MM.1S (cell line): ENCODE data around the gene RPS21.

Experiments used
- DNase-seq: peaks from one replicate; pipeline ENCODE4 v3.0.0-alpha.2; 2015
- H2AFZ ChIP-seq: fragments of 300-600 bp; sonication (generic); 2 replicates; pipeline ENCODE4 v1.6.0; 2016; ENCODE audit warnings: antibody characterized with exemption, low read length
- H3F3A ChIP-seq: fragments of 300-600 bp; sonication (generic); 2 replicates; pipeline ENCODE4 v1.6.1; 2016; ENCODE audit warnings: mild to moderate bottlenecking, antibody characterized with exemption, low read length, moderate library complexity, mixed read lengths; ENCODE audit not compliant: insufficient read depth
- H3K27ac ChIP-seq: fragments of 300-600 bp; sonication (generic); 2 replicates; pipeline ENCODE4 v1.5.1; 2016; ENCODE audit warnings: mild to moderate bottlenecking, low read length
- H3K27me3 ChIP-seq: fragments of 300-600 bp; sonication (generic); replicated peaks from 2 replicates; pipeline ENCODE4 v1.6.0; 2016; ENCODE audit warnings: low read length; ENCODE audit not compliant: insufficient read depth
- H3K36me3 ChIP-seq: fragments of 300-600 bp; sonication (generic); replicated peaks from 2 replicates; pipeline ENCODE4 v1.6.1; 2016; ENCODE audit warnings: mild to moderate bottlenecking, low read length, mixed read lengths; ENCODE audit not compliant: insufficient read depth
- H3K4me1 ChIP-seq: fragments of 300-600 bp; sonication (generic); 2 replicates; pipeline ENCODE4 v1.6.1; 2016; ENCODE audit warnings: low read length, mixed read lengths
- H3K4me2 ChIP-seq: fragments of 300-600 bp; sonication (generic); 2 replicates; pipeline ENCODE4 v1.6.0; 2016; ENCODE audit warnings: low read depth, low read length
- H3K4me3 ChIP-seq: fragments of 300-600 bp; sonication (generic); 2 replicates; pipeline ENCODE4 v1.5.1; 2016; ENCODE audit warnings: low read length, mixed read lengths
- H3K79me2 ChIP-seq: fragments of 300-600 bp; sonication (generic); 2 replicates; pipeline ENCODE4 v1.6.1; 2016; ENCODE audit warnings: mixed run types, low read length, mixed read lengths
- H3K9ac ChIP-seq: fragments of 300-600 bp; sonication (generic); 2 replicates; pipeline ENCODE4 v1.6.1; 2016; ENCODE audit warnings: low read length, mixed read lengths
- H3K9me2 ChIP-seq: fragments of 300-600 bp; sonication (generic); replicated peaks from 2 replicates; pipeline ENCODE4 v1.6.1; 2016; ENCODE audit warnings: mild to moderate bottlenecking, low read length, mixed read lengths; ENCODE audit not compliant: insufficient read depth
- H3K9me3 ChIP-seq: fragments of 300-600 bp; sonication (generic); replicated peaks from 2 replicates; pipeline ENCODE4 v1.6.1; 2016; ENCODE audit warnings: mild to moderate bottlenecking, low read length, mixed read lengths; ENCODE audit not compliant: insufficient read depth
- H4K20me1 ChIP-seq: fragments of 300-600 bp; sonication (generic); 2 replicates; pipeline ENCODE4 v1.6.1; 2016; ENCODE audit warnings: mild to moderate bottlenecking, low read length, moderate library complexity, mixed read lengths; ENCODE audit not compliant: insufficient read depth
- CTCF ChIP-seq: fragments of 300-600 bp; sonication (generic); IDR thresholded peaks from 2 replicates; pipeline ENCODE4 v1.5.1; 2016; ENCODE audit warnings: antibody characterized with exemption, low read length, mixed read lengths
- EZH2 ChIP-seq: fragments of 300-600 bp; sonication (generic); optimal IDR thresholded peaks from 2 replicates; pipeline ENCODE3; 2017; ENCODE audit warnings: low read depth, mild to moderate bottlenecking, antibody characterized with exemption, low read length, mixed read lengths
- EZH2phosphoT487 ChIP-seq: fragments of 300-600 bp; sonication (generic); IDR thresholded peaks from 2 replicates; pipeline ENCODE4 v1.6.1; 2018; ENCODE audit warnings: antibody characterized with exemption, low read length

The RPS21 gene

DNA sequence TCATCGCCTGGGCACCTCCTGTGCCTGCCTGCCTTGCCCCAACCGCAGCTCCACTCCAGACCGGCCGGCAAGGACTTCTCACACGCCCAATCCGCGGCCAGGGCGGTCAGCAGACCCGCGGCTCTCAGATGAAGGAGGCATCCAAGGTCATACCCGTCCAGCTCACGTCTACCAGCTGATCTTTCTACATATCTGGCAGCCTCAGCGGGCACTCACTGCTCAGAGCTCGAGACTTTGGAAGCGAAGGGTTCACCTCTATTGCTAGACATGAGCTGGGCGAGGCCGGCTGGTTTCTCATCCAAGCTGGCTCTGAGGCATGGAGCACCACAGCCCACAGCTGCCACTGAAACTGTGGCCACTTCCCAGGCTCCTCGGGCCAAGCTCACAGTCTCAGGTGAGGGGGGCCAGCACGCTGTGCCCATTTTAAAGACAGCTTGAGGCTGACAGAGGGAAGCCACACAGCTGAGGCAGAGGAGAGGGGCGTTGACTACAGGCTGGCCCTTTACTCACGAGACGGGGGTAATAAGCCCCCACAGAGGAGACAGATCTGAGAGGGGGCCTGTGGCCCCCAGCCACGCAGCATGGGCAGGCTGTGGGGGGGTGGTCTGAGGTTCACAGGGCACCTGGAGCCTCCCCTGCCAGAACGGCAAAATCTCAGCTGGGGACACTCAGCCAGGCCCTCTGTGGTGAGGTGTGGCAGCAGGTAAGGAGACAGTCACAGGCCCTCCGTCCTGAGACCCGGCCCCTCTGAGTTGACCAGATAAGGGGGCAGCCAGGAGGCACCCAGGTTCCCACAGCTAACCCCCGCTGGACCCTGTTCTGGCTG, 21.8 kb upstream of the RPS21 start:
- Histone ChIP-seq H3K27me3 (no peaks in the 10 kb centered on the region), H3K4me2 (peak overlapping the region; percentile 72; the same call in 1 of the 2 replicates), H3K4me3 (no peak overlapping the region), H3K9me3 (no peaks in the 10 kb centered on the region), H3K36me3 (no peaks in the 10 kb centered on the region), H4K20me1 (no peaks in the 10 kb centered on the region), H3K9me2 (no peaks in the 10 kb centered on the region), H3F3A (peaks cover 4% of the 10 kb centered on the region; the same call in 1 of the 2 replicates), H3K4me1 (peaks cover 13% of the 10 kb centered on the region), H2AFZ (no peak overlapping the region), H3K9ac (no peak overlapping the region; the same call in 1 of the 2 replicates), H3K27ac (no peak overlapping the region), H3K79me2 (peaks cover 46% of the 10 kb centered on the region)
- TF ChIP-seq CTCF (no peak), EZH2 (no peak), EZH2phosphoT487 (no peak)
- DNase-seq = no peak

DNA sequence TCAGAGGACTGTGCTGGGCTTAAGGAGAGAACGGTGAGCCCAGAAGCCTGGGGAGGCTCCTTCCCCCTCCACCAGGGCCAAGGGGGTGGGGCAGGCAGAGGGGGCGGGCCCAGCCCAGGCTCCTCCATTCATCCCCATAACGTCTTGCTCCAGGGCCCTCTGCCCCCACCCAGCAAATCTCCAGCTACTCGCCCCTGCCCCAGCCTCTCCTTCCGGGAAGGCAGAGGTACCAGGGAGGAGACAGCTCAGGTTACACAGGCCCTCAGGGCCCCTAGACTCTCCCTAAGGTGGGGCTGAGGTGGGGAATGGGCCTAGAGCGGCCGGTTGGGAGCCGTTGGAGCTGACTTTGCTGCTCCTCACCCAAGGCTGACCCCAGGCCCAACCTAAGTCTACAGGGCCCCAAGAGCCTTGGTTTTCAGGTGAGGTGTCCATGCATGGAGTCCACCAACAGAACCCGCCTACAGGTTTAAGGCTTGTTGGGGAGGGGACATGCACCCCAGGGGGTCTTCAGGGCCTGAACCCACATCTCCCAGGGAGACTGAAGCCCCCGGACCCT, 21.0 kb upstream of the RPS21 start:
- peak overlapping the region; percentile 2; the same call in 1 of the 2 replicates for H3K27ac ChIP-seq
- no peaks in the 10 kb centered on the region for H3K9me3 ChIP-seq
- no peak for DNase-seq
- no peaks in the 10 kb centered on the region for H3K36me3 ChIP-seq
- H2AFZ ChIP-seq = no peak overlapping the region
- H3K9ac ChIP-seq = peak overlapping the region; percentile 90
- H3K4me1 ChIP-seq = peaks cover 13% of the 10 kb centered on the region
- H3K9me2 ChIP-seq = no peaks in the 10 kb centered on the region
- no peaks in the 10 kb centered on the region for H4K20me1 ChIP-seq
- H3K4me2 ChIP-seq = peak overlapping the region; percentile 72
- H3K79me2 ChIP-seq = peaks cover 46% of the 10 kb centered on the region
- no peak for TF ChIP-seq EZH2phosphoT487
- TF ChIP-seq EZH2 = no peak
- no peak for TF ChIP-seq CTCF
- peaks cover 4% of the 10 kb centered on the region; the same call in 1 of the 2 replicates for H3F3A ChIP-seq
- peak overlapping the region; percentile 90 for H3K4me3 ChIP-seq
- no peaks in the 10 kb centered on the region for H3K27me3 ChIP-seq

GRCh38 chr20:62366370-62367135, 20.4 kb upstream of the RPS21 start:
- no peaks in the 10 kb centered on the region for H3K27me3 ChIP-seq
- peaks cover 13% of the 10 kb centered on the region for H3K4me1 ChIP-seq
- peak overlapping the region; percentile 72 for H3K4me2 ChIP-seq
- no peak for TF ChIP-seq CTCF
- TF ChIP-seq EZH2phosphoT487 = no peak
- TF ChIP-seq EZH2 = no peak
- DNase-seq = peak; percentile 28
- H3K27ac ChIP-seq = peak overlapping the region; percentile 2; the same call in 1 of the 2 replicates
- H3K4me3 ChIP-seq = peak overlapping the region; percentile 90
- H4K20me1 ChIP-seq = no peaks in the 10 kb centered on the region
- peaks cover 46% of the 10 kb centered on the region for H3K79me2 ChIP-seq
- peaks cover 4% of the 10 kb centered on the region; the same call in 1 of the 2 replicates for H3F3A ChIP-seq
- H3K9me3 ChIP-seq = no peaks in the 10 kb centered on the region
- H3K9me2 ChIP-seq = no peaks in the 10 kb centered on the region
- H3K9ac ChIP-seq = peak overlapping the region; percentile 90
- H3K36me3 ChIP-seq = no peaks in the 10 kb centered on the region
- peak overlapping the region; percentile 42; the same call in 1 of the 2 replicates for H2AFZ ChIP-seq
